Measurements from ENCODE around the gene ZNF488. TPM values are rescaled to one million over a fixed set of nuclear protein-coding genes. Genes with fewer than 3 reads are reported as not detected.
A peak's percentile ranks its signal among the peaks of the same experiment; 100 is the strongest.

Gene ZNF488
- total RNA-seq, 1 donor from 2014 or later: 0.41 TPM

DNA sequence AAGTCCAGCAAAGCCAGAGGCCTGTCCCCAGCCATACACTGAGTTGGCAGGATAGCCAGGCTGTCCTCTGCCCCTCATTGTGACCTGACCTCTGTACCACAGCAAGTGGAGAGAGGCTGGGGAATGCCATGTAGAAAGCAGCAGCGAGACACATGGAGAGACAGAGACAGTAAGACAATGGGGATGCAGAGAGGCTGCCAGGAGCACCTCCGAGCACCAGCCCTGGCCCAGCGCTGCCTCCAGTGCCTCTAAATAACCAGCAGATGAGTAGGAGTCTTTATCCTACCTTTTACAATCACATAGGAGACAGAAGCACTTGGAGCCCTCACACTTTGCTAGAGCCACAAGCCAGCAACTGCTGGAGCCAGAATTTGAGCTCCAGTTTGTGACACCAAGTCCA is 53.7 kb downstream of the ZNF488 start:
- H3K36me3 ChIP-seq: no peaks in the 10 kb centered on the region
- ATAC-seq (no peak), DNase-seq (peak; percentile 16)
- H3K4me1 ChIP-seq: no peaks in the 10 kb centered on the region
- no peaks in the 10 kb centered on the region for H3K9me3 ChIP-seq
- intact Hi-C loops (cut with DNase I): no loop called here
- H3K4me3 ChIP-seq: no peak overlapping the region
- H3K27me3 ChIP-seq: peaks cover 6% of the 10 kb centered on the region
- TF ChIP-seq, protein P1, sequence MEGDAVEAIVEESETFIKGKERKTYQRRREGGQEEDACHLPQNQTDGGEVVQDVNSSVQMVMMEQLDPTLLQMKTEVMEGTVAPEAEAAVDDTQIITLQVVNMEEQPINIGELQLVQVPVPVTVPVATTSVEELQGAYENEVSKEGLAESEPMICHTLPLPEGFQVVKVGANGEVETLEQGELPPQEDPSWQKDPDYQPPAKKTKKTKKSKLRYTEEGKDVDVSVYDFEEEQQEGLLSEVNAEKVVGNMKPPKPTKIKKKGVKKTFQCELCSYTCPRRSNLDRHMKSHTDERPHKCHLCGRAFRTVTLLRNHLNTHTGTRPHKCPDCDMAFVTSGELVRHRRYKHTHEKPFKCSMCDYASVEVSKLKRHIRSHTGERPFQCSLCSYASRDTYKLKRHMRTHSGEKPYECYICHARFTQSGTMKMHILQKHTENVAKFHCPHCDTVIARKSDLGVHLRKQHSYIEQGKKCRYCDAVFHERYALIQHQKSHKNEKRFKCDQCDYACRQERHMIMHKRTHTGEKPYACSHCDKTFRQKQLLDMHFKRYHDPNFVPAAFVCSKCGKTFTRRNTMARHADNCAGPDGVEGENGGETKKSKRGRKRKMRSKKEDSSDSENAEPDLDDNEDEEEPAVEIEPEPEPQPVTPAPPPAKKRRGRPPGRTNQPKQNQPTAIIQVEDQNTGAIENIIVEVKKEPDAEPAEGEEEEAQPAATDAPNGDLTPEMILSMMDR (IDR thresholded peaks at IDR 0.05): no peak
- H3K27ac ChIP-seq: no peak overlapping the region

DNA sequence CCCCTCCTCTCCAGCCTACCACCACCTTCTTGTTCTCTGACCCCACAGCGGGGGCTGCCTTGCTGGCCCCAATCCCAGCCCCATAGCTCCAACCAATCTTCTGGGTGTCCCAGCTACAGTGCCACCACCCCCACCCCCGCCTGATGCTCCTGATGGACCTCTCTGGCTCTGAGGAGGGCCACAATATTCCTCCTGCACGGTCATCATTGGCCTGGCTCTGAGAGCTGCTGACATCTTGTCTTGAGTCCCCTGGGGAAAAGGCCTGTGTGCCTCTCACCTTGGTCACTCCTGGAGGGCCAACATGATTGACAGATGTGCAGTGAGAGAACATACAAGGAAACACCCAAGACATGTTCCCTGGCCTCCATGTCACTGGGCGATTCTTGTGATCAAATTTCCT is 54.2 kb downstream of the ZNF488 start:
- Histone ChIP-seq H3K27me3 (peaks cover 6% of the 10 kb centered on the region), H3K27ac (no peak overlapping the region), H3K4me3 (no peak overlapping the region), H3K9me3 (no peaks in the 10 kb centered on the region), H3K4me1 (no peaks in the 10 kb centered on the region), H3K36me3 (no peaks in the 10 kb centered on the region)
- ATAC-seq (no peak), DNase-seq (peak; percentile 26)
- intact Hi-C loops (cut with DNase I): no loop called here
- TF ChIP-seq, protein P1 (IDR thresholded peaks at IDR 0.05): no peak

DNA sequence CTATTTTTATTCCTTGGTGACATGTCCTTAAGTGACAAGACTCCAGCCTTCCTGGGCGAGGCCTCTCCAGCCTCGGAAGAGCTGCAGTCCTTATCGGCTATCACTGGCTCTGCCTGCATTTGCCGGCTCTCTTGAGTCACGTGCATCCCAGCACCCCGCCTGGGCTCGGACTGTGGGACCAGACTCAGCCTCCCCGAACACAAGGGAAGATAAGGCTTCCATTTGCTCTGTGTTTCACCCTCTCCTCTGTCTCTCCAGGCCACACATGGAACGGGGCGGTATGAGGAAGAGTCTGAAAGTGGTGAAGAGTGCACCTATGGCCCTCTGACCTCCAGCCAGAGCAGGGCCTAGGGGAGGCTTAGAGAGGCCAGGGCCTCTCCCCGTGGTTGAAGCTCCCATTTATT is 57.2 kb downstream of the ZNF488 start:
- H3K27me3 ChIP-seq: no peaks in the 10 kb centered on the region
- no peak for ATAC-seq
- TF ChIP-seq, protein P1 (IDR thresholded peaks at IDR 0.05): no peak
- intact Hi-C loops (cut with DNase I): no loop called here
- DNase-seq: no peak
- no peaks in the 10 kb centered on the region for H3K9me3 ChIP-seq
- no peaks in the 10 kb centered on the region for H3K36me3 ChIP-seq
- H3K4me3 ChIP-seq: no peak overlapping the region
- no peak overlapping the region for H3K27ac ChIP-seq
- no peaks in the 10 kb centered on the region for H3K4me1 ChIP-seq

DNA sequence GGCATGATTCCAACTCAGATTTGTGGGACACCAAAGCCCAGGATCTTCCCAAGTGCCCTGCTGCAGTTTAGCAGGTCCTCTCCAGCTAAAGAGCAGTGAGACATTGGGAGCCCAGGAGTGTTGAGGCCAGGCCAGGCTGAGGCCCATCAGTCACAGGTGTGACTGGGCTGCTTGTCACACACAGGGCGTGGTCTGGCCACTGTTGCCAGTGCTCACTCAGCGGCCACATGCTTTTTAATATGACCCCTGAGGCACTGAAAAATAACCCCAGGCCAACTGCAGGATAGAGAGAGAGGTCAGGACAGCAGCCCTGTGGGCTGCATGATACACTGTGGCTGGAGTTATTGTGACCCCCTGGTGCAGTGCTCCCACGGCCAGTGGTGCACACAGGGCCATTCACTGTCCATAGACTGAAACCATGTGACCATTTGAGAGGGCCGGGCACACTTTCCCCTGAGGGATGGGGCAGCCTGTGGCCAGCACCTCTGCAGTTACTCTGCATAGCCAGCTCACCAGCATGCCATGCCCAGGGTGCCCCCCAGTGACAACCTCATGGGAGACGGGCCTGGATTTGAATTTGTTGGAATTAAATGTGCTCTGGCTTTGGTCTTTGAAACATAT is 57.7 kb downstream of the ZNF488 start:
- intact Hi-C loops (cut with DNase I): no loop called here
- no peaks in the 10 kb centered on the region for H3K9me3 ChIP-seq
- TF ChIP-seq, protein P1 (IDR thresholded peaks at IDR 0.05): no peak
- peak; percentile 33 for DNase-seq
- no peak overlapping the region for H3K27ac ChIP-seq
- no peak for ATAC-seq
- H3K36me3 ChIP-seq: no peaks in the 10 kb centered on the region
- H3K27me3 ChIP-seq: no peaks in the 10 kb centered on the region
- no peak overlapping the region for H3K4me3 ChIP-seq
- H3K4me1 ChIP-seq: no peaks in the 10 kb centered on the region

DNA sequence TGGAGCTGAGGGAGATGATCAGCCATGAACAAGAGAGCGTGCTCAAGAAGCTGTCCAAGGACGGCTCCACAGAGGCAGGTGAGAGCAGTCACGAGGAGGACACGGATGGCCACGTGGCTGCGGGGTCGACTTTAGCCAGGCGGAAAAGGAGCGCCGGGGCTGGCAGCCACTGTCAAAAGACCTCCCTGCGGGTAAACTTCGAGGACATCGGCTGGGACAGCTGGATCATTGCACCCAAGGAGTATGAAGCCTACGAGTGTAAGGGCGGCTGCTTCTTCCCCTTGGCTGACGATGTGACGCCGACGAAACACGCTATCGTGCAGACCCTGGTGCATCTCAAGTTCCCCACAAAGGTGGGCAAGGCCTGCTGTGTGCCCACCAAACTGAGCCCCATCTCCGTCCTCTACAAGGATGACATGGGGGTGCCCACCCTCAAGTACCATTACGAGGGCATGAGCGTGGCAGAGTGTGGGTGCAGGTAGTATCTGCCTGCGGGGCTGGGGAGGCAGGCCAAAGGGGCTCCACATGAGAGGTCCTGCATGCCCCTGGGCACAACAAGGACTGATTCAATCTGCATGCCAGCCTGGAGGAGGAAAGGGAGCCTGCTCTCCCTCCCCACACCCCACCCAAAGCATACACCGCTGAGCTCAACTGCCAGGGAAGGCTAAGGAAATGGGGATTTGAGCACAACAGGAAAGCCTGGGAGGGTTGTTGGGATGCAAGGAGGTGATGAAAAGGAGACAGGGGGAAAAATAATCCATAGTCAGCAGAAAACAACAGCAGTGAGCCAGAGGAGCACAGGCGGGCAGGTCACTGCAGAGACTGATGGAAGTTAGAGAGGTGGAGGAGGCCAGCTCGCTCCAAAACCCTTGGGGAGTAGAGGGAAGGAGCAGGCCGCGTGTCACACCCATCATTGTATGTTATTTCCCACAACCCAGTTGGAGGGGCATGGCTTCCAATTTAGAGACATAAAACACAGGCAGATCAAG is 58.5 kb downstream of the ZNF488 start:
- Histone ChIP-seq H3K4me3 (no peak overlapping the region), H3K27me3 (no peaks in the 10 kb centered on the region), H3K4me1 (no peaks in the 10 kb centered on the region), H3K36me3 (no peaks in the 10 kb centered on the region), H3K27ac (no peak overlapping the region), H3K9me3 (no peaks in the 10 kb centered on the region)
- intact Hi-C loops (cut with DNase I): no loop called here
- TF ChIP-seq, protein P1 (IDR thresholded peaks at IDR 0.05): no peak
- DNase-seq: peak; percentile 56
- ATAC-seq: no peak

All from upper lobe of right lung (tissue), 1 donor.